Stimulated activated CD8-positive, alpha-beta memory T cell treated with anti-CD3 and anti-CD28 coated beads, Interleukin-15, amount 100 ng/mL, for 24 hours (primary cell): ENCODE data around the gene SORCS3.

Source experiments
- DNase-seq: peaks from one replicate; pipeline ENCODE4 v3.0.0-alpha.2; 2020; ENCODE audit warnings: low read depth

Gene SORCS3

DNA sequence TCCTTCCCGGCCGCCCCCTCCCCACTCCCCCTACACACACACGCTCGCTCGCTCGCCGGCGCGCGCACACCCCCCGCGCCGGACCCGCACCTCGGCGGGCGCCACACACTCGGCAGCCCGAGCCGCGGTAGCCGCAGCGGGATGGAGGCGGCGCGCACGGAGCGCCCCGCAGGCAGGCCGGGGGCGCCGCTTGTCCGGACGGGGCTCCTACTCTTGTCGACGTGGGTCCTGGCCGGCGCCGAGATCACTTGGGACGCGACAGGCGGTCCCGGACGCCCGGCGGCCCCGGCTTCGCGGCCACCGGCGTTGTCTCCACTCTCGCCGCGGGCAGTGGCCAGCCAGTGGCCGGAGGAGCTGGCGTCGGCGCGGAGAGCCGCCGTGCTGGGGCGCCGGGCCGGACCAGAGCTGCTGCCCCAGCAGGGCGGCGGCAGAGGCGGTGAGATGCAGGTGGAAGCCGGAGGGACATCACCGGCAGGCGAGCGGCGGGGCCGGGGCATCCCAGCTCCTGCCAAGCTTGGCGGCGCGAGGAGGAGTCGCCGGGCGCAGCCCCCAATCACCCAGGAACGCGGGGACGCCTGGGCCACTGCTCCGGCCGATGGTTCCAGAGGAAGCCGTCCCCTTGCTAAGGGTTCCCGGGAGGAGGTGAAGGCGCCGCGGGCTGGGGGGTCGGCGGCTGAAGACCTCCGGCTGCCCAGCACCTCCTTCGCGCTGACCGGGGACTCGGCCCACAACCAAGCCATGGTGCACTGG is at the start of gene SORCS3:
Gene SORCS3, plus strand, starts transcription at position 104 of the 750 bp plus-strand sequence.
- DNase-seq = no peak

DNA sequence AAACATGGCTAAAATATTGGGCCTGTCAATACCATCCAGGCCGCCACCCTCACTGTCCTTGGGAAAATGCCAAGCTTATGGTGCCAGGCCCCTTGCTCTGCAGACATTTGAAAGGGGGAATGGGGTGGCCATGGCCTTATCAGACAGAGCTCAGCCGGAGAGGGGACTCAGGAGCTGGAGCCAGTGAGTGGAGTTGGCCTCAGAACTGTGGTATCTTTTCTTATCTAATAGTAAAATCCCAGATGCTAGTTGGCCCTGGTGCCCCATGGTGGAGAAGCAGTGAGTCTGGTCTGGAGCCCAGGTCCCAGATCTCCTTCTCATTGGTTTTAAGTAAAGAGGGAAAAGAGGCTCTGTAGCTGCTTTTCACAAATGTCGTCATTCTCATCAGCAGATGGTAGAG is 49.6 kb upstream of the SORCS3 start:
- DNase-seq = no peak

DNA sequence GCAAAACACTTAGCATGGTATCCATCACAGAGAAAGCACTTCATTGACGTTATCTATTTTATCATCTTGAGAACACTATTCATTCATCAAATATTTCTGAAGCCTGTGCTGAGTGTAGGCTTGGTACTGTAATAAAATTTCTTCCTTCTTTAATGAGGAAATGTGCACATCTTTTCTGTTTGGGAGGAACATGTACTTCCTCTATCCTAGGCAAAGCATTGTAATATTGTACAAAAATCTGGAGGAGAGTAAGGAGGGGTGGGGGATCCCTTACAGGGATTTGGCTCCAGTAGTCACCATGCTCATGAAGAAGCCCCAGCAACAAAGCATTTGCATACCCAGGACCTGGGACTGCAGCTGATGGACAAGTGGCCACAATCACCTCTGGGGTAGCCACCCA is 39.9 kb upstream of the SORCS3 start:
- no peak for DNase-seq

DNA sequence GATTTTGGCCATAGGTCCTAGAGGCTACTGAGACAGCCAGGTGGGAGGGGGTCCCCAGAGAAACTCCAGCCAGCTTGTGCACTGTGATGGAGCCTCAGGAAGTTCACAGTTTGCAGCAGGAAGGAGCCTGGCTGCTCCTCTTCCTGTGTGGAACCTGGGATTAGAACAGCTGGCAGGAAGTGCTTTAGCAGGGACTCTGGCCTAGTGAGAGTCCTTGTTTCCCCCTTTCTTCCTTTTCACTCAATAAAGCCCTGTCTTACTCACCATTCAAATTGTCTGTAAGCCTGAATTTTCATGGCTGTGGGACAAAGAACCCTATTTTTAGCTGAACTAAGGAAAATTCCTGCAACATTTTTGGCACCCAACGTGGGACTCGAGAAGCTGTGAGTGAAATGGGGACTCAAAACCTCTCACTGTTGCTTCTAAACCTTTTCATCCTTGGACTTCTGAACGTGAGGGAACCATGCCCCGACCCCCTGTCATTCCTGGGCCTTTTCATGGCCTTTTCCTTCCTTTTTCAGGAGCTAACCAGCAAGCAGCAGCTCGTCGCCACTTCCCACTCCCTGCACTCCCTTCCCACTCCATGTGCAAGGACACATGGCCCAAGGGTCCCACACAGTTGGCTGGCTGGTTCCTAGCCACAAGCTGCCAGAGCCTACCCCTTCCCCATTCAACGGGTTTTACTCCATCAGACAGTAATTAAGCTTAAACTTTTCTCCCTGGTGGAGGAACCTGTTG is 32.8 kb upstream of the SORCS3 start:
- DNase-seq = no peak

DNA sequence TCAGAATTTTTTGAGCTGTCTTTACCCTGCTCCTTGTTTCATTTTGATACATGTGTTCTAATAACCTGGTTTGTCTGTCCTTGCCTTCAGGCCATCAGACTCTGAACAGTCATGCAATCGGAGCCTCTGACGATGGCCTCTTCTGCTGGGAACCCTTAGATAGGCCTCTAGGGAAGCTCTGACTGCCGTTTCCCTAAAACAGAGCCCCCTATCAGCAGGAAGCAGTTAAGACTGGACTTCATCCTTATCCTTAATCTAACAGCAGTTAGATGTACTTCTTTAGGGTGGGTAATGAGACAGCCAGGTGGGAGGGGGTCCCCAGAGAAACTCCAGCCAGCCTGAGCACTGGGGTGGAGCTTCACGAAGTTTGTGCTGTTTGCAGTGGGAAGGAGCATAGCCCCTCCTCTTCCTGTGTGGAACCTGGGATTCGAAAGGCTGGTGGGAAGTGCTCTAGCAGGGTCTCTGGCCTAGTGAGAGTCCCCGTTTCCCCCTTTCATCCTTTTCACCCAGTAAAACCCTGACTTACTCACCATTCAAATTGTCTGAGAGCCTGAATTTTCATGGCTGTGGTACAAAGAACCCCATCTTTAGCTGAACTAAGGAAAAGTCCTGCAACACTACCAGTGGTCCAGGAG is 28.4 kb upstream of the SORCS3 start:
- DNase-seq = no peak

- no peak for DNase-seq
These were observed 27.7 kb upstream of the SORCS3 start for GRCh38 chr10:104613406-104613805.

DNA sequence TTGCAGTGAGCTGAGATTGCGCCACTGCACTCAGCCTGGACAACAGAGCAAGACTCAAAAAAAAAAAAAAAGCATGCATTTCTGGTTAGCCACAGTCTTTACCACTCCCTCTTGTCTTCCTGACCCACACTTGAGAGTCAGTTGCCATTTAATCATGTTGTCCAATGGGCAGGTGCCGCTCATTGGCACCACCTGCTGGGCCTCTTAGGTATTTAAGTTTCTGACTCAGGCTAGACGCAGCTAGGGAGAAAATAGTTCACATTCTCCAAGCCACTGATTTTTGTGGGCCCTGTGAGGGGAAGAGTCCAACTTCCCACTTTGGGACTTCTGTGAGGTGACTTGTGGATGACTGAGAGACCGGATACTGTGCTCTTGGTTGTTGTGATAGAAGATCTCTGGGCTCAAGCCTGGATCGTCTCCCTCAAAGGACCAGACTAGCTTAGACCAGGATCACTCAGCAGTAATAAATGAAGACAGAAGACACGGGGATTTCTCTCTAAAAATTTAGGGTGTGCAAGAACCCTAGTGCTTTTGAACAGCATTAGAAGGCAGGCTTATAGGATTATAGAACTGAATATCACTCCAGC is 26.8 kb upstream of the SORCS3 start:
- DNase-seq = no peak

DNA sequence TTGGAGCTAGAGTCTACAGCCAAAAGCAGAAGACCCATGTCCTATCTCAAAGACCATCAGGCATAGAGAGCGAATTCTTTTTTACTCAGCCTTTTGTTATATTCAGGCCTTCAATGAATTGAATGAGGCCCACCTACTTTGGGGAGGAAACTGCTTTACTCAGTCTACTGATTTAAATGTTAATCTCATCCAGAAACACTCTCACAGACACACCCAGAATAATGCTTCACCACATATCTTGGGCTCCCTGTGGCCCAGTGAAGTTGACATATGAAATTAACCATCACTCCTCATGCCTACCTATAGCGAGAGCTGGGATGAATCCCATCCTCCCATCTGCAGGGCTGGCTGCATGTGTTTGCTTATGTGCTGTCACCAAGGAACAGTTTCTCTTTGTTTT is 26.0 kb upstream of the SORCS3 start:
- no peak for DNase-seq

- no peak for DNase-seq
These were observed 23.3 kb upstream of the SORCS3 start for GRCh38 chr10:104617831-104618230.

DNA sequence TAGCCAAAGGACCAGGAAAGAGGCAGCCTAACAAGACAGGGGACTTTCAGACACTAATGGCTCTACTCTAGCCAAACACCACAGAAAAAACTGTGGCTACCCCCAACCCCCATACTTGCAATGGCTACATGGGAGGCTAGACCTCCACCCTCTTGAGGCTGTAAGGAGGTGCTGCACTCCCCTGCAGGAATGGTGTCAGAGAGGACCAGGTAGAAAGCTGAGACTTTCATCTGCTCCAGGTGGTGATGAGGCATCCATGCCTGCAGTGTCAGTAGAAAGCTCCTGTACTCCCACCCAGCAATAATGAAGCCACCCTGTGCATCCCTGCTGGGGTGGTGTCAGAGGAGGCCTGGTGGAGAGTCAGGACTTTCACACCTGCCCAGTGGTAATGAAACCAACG is 18.9 kb upstream of the SORCS3 start:
- no peak for DNase-seq

GRCh38 chr10:104622598-104623209 is 18.4 kb upstream of the SORCS3 start:
- no peak for DNase-seq

DNA sequence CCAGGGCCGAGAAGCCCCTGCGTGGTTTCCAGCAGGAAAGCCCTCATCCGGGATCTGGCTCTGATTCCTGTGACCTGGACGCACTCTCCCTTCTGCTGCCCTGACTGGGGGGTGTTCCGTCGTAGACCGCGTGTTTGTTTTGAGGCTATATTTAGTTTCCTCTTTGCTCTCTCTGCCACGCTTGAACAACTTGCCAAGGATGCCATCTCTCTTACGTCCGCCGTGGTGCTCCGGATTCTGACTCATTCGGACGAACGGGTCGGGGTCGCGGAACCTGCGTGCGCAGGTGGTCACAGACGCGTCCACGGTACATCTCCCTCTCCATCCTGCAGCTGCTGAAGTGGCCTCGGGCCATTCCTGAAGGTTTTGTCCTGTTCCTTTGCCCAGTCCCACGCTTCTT is 10.4 kb upstream of the SORCS3 start:
- DNase-seq = no peak

DNA sequence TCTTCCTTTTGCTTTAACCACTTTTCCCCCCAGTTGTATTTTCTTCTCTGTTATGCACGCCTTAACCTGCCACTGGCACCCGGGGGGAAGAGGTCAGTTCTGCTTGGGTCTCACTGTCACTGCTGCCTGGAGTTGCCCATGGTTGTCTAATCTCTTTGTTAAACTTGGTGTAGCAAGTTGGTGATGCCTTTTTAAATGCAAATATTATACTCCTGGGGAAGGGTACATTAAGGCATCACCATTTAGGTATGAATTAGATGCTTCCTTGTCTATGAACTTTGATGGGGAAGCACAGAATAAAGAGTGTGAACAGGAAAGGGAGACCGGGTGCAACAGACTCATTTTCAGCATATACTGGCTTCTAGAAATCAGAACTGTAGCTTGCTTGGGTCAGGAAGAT is 9.1 kb upstream of the SORCS3 start:
- no peak for DNase-seq

GRCh38 chr10:104638861-104639589 is 2.1 kb upstream of the SORCS3 start:
- no peak for DNase-seq

DNA sequence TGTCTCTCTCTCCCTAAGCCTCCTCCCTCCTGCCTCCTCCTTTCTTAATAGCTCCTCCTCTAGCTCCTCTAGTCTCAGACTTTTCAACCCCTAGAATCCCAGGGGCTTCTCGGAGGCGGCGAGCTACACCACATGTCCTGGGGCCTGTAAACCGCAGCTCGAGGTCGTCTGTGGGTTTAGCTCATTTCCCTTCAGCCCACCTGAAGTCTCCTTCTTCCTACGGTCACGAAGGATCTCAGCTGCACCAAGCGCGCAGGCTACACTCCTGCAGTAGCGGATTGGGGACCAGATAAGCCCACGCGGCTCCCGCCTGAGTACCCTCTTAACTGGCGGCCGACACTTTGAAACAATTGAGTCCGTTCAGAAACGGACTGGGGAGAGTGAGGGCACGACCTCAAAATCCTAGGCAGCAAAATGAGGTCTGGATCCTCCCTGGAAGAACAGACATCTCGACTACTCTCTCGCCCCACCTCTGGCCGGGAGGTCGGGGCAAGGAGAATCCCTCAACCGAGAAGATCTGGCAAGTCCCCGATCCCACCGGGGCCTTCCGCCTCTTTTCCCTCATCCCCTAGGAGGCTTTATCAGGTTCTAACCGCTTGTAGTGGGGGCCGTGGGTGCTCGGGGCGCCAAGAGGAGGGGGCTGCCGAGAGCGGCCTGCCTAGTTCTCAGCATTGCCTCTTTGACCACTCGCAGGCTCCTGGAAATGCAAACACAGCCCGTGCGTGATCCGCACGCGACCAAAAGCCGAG is 1.3 kb upstream of the SORCS3 start:
- no peak for DNase-seq

DNA sequence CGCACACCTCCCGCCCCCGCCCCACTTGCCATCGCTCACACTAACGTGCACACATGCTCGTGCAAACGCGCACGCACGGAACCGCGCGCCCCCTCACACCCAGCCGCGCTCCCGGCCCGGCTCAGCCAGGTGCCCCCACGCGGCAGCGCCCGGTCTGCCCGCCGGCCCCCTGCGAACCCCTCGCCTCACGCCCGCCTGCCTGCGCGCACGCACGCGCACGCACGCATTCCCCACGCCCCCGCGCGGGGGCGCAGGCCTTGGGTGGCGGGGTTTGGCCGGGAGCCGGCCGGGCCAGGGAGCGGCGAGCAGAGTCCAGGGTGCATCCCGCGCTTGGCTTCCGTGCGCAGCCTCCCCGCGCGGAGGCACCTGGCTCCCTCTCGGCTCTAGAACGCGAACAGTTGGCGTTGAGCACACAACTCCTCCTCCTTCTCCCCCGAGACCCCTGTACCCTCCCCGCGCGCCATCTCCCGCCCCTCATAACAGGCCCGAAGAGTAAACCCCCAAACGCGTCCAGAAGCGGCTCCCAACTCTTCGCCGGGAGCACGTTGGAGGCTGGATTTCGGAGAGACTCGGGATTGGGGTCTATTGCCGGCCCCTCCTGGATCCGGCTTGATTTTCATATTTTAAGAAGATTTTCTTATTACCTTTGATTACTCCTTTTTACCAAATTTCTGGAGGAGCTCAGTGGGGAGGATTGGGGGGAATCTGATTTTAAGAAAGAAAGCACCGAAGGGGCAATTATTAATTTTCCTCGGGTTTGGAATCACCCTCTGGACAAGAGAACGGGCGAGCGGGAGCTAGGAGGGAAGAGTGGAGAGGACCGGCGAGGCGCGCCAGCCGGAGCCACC is 527 bp upstream of the SORCS3 start:
- no peak for DNase-seq

GRCh38 chr10:104641937-104642657 is 1.0 kb downstream of the SORCS3 start:
- no peak for DNase-seq

DNA sequence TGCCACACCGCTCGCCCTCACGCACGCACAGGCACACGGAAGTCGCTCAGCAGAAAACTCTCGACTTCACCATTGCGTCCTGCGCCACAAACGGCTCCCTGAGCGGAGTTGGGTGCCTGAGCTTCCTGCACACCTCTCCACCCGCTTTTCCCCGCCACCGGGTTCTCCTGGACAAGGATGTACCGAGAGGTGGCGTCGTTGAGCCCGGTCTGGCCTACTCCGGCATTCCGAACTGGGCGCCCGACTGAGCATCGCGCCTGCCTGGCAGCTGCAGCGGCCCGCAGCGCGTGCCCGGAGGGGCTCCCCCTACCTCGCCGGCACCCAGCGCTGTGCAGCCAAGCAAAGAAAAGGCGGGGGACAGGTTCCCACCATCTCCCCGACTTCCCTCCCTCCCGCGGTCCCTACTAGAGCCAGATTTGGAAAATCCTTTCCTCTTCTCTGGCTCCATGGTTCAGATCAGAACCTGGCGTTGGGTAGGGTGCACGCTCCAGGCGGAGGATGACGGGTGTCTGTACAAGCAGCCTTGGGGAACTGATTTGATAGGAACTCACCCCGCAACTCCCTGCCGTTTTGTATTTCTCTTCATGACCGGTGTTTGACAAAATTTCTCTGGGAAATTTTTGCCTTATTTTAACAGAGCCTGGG is 1.7 kb downstream of the SORCS3 start:
- DNase-seq = no peak

DNA sequence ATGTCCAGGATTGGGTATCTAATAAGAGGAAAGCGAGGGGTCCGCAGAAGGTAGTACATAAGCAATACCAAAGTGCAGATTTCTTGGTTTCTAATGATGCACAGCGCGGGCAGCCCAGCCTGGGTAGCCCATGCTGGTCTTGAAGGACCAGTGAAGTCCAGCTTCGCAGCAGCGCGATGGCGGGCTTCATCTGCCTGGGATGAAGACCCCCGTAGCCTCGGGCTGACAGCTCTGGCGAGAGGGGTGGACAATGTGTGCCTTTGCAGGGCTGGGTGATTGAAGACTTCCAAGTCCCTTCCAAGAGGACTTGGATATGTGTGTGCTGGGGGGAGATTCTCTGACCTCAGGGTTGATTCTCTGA is 2.2 kb downstream of the SORCS3 start:
- no peak for DNase-seq
